Mucosa of stomach (tissue), 1 donor: ENCODE results near the gene RAD51B.

Experiments used
- H3K27me3 ChIP-seq: one replicate; pipeline ENCODE4 v1.7.0; 2013; ENCODE audit warnings: mild to moderate bottlenecking, low read length; ENCODE audit not compliant: control insufficient read depth, insufficient read depth
- H3K36me3 ChIP-seq: one replicate; pipeline ENCODE4 v1.7.0; 2013; ENCODE audit warnings: low read length; ENCODE audit not compliant: control insufficient read depth, insufficient read depth
- H3K4me1 ChIP-seq: one replicate; pipeline ENCODE4 v1.7.0; 2013; ENCODE audit warnings: mild to moderate bottlenecking, low read length; ENCODE audit not compliant: control insufficient read depth, insufficient read depth
- H3K4me3 ChIP-seq: one replicate; pipeline ENCODE4 v1.7.0; 2013; ENCODE audit warnings: low read length
- H3K9ac ChIP-seq: one replicate; pipeline ENCODE4 v1.7.0; 2013; ENCODE audit warnings: mild to moderate bottlenecking, low read length, moderate library complexity
- H3K9me3 ChIP-seq: one replicate; pipeline ENCODE4 v1.7.0; 2013; ENCODE audit warnings: mild to moderate bottlenecking, low read length, moderate library complexity; ENCODE audit not compliant: control insufficient read depth
- donor health status: Pancreatic carcinoma.

RAD51B gene

GRCh38 chr14:68711561-68712309 lies 892.2 kb downstream of the RAD51B start:
- peaks cover 22% of the 10 kb centered on the region for H3K4me1 ChIP-seq
- no peaks in the 10 kb centered on the region for H3K36me3 ChIP-seq
- H3K9me3 ChIP-seq: no peaks in the 10 kb centered on the region
- H3K27me3 ChIP-seq: no peaks in the 10 kb centered on the region
- H3K4me3 ChIP-seq: no peak overlapping the region
- no peak overlapping the region for H3K9ac ChIP-seq

- H3K9me3 ChIP-seq: no peaks in the 10 kb centered on the region
- H3K4me1 ChIP-seq: peaks cover 22% of the 10 kb centered on the region
- H3K27me3 ChIP-seq: no peaks in the 10 kb centered on the region
- H3K9ac ChIP-seq: no peak overlapping the region
- no peaks in the 10 kb centered on the region for H3K36me3 ChIP-seq
- H3K4me3 ChIP-seq: no peak overlapping the region
Measured at GRCh38 chr14:68712703-68713370, 893.3 kb downstream of the RAD51B start.

- no peaks in the 10 kb centered on the region for H3K9me3 ChIP-seq
- H3K4me3 ChIP-seq: no peak overlapping the region
- no peaks in the 10 kb centered on the region for H3K36me3 ChIP-seq
- no peak overlapping the region for H3K9ac ChIP-seq
- no peaks in the 10 kb centered on the region for H3K27me3 ChIP-seq
- H3K4me1 ChIP-seq: peaks cover 22% of the 10 kb centered on the region
Measured at GRCh38 chr14:68713782-68714181, 894.2 kb downstream of the RAD51B start.

GRCh38 chr14:68714991-68715924 lies 895.7 kb downstream of the RAD51B start:
- Histone ChIP-seq H3K27me3 (no peaks in the 10 kb centered on the region), H3K4me1 (peaks cover 15% of the 10 kb centered on the region), H3K9me3 (no peaks in the 10 kb centered on the region), H3K9ac (no peak overlapping the region), H3K36me3 (no peaks in the 10 kb centered on the region), H3K4me3 (no peak overlapping the region)

GRCh38 chr14:68716698-68717097 lies 897.1 kb downstream of the RAD51B start:
- Histone ChIP-seq H3K9me3 (no peaks in the 10 kb centered on the region), H3K4me3 (no peak overlapping the region), H3K4me1 (peaks cover 10% of the 10 kb centered on the region), H3K27me3 (no peaks in the 10 kb centered on the region), H3K36me3 (no peaks in the 10 kb centered on the region), H3K9ac (no peak overlapping the region)

- Histone ChIP-seq H3K4me1 (peaks cover 5% of the 10 kb centered on the region), H3K4me3 (no peak overlapping the region), H3K9me3 (no peaks in the 10 kb centered on the region), H3K27me3 (no peaks in the 10 kb centered on the region), H3K9ac (no peak overlapping the region), H3K36me3 (no peaks in the 10 kb centered on the region)
Measured at GRCh38 chr14:68718023-68718990, 898.7 kb downstream of the RAD51B start.

- Histone ChIP-seq H3K9ac (no peak overlapping the region), H3K27me3 (no peaks in the 10 kb centered on the region), H3K9me3 (no peaks in the 10 kb centered on the region), H3K36me3 (no peaks in the 10 kb centered on the region), H3K4me1 (peaks cover 9% of the 10 kb centered on the region), H3K4me3 (no peak overlapping the region)
Measured at GRCh38 chr14:68719634-68720384, 900.2 kb downstream of the RAD51B start.

- Histone ChIP-seq H3K36me3 (no peaks in the 10 kb centered on the region), H3K9ac (no peak overlapping the region), H3K4me1 (peaks cover 5% of the 10 kb centered on the region), H3K27me3 (no peaks in the 10 kb centered on the region), H3K4me3 (no peak overlapping the region), H3K9me3 (no peaks in the 10 kb centered on the region)
Measured at GRCh38 chr14:68722186-68722585, 902.6 kb downstream of the RAD51B start.

- peaks cover 12% of the 10 kb centered on the region for H3K4me1 ChIP-seq
- no peak overlapping the region for H3K9ac ChIP-seq
- no peaks in the 10 kb centered on the region for H3K9me3 ChIP-seq
- H3K4me3 ChIP-seq: no peak overlapping the region
- H3K27me3 ChIP-seq: no peaks in the 10 kb centered on the region
- H3K36me3 ChIP-seq: no peaks in the 10 kb centered on the region
Measured at GRCh38 chr14:68722968-68723566, 903.5 kb downstream of the RAD51B start.

- H3K4me3 ChIP-seq: no peak overlapping the region
- no peaks in the 10 kb centered on the region for H3K36me3 ChIP-seq
- no peaks in the 10 kb centered on the region for H3K27me3 ChIP-seq
- H3K9me3 ChIP-seq: no peaks in the 10 kb centered on the region
- no peak overlapping the region for H3K9ac ChIP-seq
- peaks cover 20% of the 10 kb centered on the region for H3K4me1 ChIP-seq
Measured at GRCh38 chr14:68723808-68724268, 904.3 kb downstream of the RAD51B start.
